ENCODE data around the gene RGS17.

Gene RGS17

DNA sequence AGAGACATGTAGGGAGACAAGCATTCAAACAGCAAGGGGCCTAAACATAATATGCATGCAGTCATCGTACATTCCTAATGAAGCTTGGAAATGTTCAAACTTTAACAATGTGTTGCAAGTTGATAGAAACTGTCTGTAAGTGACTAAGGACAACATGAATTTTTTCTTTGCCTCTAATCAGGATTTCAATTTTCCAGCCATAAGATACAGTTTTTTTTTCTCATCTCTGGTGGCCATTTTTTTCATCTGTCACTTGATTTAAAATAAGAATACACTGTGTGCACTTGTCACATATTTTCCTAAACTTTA, 106.4 kb downstream of the RGS17 start:
- no peak overlapping the region for H3K4me3 ChIP-seq (ENCODE audit: low read depth in 1 of 2, low read length in 2 of 2)
- no peaks in the 10 kb centered on the region for H3K36me3 ChIP-seq (ENCODE audit: control insufficient read depth in 1 of 2, insufficient read depth in 2 of 2, low read length in 2 of 2)
- H3K27ac ChIP-seq (ENCODE audit: low read depth, low read length), result no peak overlapping the region
- H3K27me3 ChIP-seq (ENCODE audit: control insufficient read depth in 1 of 2, insufficient read depth in 2 of 2, low read length in 2 of 2), result no peaks in the 10 kb centered on the region
- no peaks in the 10 kb centered on the region for H3K9me3 ChIP-seq (ENCODE audit: control insufficient read depth in 1 of 2, low read length in 2 of 2)
- H3K4me1 ChIP-seq (ENCODE audit: control insufficient read depth in 1 of 2, insufficient read depth in 2 of 2, low read length in 2 of 2), result no peaks in the 10 kb centered on the region
- H3K9ac ChIP-seq (ENCODE audit: low read depth in 1 of 2, low read length in 2 of 2), result no peak overlapping the region

DNA sequence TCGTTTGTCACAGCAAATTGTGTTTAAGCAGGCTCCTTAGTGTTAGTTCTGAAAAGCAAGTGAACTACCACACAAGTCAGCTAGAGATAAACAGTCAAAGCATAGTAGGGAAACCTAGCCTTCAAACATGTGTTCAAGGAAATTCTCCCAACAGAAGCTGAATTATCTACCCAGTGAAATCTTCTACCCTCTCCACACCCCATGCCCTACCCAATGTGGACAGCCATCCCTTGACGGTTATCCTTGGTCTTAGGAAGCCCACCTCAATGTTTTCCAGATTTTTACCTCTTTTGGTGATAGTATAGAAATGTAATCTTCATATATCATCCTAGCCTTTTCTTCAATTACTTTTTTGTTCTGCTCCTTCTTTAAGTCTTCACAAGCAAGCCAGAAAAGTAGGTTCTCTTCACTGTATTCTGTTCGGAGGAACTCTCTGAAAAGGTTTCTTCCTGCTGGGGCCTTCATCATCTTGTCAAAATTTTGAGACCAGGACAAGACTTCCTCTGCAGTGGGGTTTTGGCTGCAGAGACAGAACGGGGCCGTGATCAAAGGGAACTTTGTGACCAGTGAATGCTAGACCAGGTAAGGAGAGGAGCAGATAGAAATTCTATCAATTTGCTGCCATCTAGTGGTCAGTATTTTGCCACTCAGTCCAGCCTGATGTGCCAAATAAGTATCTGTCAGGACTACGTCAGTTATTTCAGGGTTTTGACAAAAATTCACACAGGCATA, 106.9 kb downstream of the RGS17 start:
- Histone ChIP-seq H3K27me3 (ENCODE audit: control insufficient read depth in 1 of 2, insufficient read depth in 2 of 2, low read length in 2 of 2) (no peaks in the 10 kb centered on the region), H3K27ac (ENCODE audit: low read depth, low read length) (no peak overlapping the region), H3K9ac (ENCODE audit: low read depth in 1 of 2, low read length in 2 of 2) (no peak overlapping the region), H3K36me3 (ENCODE audit: control insufficient read depth in 1 of 2, insufficient read depth in 2 of 2, low read length in 2 of 2) (no peaks in the 10 kb centered on the region), H3K9me3 (ENCODE audit: control insufficient read depth in 1 of 2, low read length in 2 of 2) (no peaks in the 10 kb centered on the region), H3K4me3 (ENCODE audit: low read depth in 1 of 2, low read length in 2 of 2) (no peak overlapping the region), H3K4me1 (ENCODE audit: control insufficient read depth in 1 of 2, insufficient read depth in 2 of 2, low read length in 2 of 2) (no peaks in the 10 kb centered on the region)

DNA sequence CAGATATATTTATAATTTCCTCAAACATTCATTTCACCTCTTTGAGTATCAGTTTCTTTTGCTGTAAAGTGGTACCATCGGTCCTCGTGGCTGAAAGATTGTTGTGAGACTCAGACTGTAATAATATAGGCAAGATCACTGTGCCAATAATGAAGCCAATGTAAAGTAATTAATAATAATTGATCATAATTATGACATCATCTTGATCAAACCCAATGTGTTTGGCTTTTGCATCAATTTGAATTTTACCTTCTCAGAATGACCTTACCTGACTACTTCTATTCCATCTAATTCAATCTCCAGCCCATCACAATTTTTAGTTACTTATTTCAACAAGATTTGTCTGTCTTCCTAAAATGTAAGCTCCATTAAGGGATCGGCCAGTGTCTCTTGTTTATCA, 112.7 kb downstream of the RGS17 start:
- Histone ChIP-seq H3K4me3 (ENCODE audit: low read depth in 1 of 2, low read length in 2 of 2) (no peak overlapping the region), H3K27ac (ENCODE audit: low read depth, low read length) (no peak overlapping the region), H3K27me3 (ENCODE audit: control insufficient read depth in 1 of 2, insufficient read depth in 2 of 2, low read length in 2 of 2) (no peaks in the 10 kb centered on the region), H3K36me3 (ENCODE audit: control insufficient read depth in 1 of 2, insufficient read depth in 2 of 2, low read length in 2 of 2) (no peaks in the 10 kb centered on the region), H3K4me1 (ENCODE audit: control insufficient read depth in 1 of 2, insufficient read depth in 2 of 2, low read length in 2 of 2) (no peaks in the 10 kb centered on the region), H3K9ac (ENCODE audit: low read depth in 1 of 2, low read length in 2 of 2) (no peak overlapping the region), H3K9me3 (ENCODE audit: control insufficient read depth in 1 of 2, low read length in 2 of 2) (no peaks in the 10 kb centered on the region)

DNA sequence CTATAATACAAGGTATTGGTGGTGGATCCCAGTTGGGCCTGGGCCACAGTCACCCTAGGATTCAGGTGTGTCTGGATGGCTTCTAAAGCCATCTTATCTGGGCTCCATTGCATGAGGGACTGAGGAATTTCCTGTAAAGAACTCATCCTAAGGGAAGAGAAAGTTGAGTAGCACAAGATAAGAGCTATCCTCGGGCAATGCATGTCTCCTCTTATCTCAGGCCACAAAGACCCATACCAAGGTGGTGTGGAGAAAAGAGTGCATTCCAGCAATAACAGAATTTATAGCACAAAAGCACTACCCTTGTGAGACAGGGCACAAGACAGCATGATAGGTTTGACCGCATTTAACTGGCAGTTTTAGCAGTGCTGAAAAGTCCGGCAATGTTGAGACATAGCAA, 114.2 kb downstream of the RGS17 start:
- no peaks in the 10 kb centered on the region for H3K36me3 ChIP-seq (ENCODE audit: control insufficient read depth in 1 of 2, insufficient read depth in 2 of 2, low read length in 2 of 2)
- no peaks in the 10 kb centered on the region for H3K9me3 ChIP-seq (ENCODE audit: control insufficient read depth in 1 of 2, low read length in 2 of 2)
- H3K4me1 ChIP-seq (ENCODE audit: control insufficient read depth in 1 of 2, insufficient read depth in 2 of 2, low read length in 2 of 2), result no peaks in the 10 kb centered on the region
- no peak overlapping the region for H3K9ac ChIP-seq (ENCODE audit: low read depth in 1 of 2, low read length in 2 of 2)
- H3K4me3 ChIP-seq (ENCODE audit: low read depth in 1 of 2, low read length in 2 of 2), result no peak overlapping the region
- no peak overlapping the region for H3K27ac ChIP-seq (ENCODE audit: low read depth, low read length)
- no peaks in the 10 kb centered on the region for H3K27me3 ChIP-seq (ENCODE audit: control insufficient read depth in 1 of 2, insufficient read depth in 2 of 2, low read length in 2 of 2)

DNA sequence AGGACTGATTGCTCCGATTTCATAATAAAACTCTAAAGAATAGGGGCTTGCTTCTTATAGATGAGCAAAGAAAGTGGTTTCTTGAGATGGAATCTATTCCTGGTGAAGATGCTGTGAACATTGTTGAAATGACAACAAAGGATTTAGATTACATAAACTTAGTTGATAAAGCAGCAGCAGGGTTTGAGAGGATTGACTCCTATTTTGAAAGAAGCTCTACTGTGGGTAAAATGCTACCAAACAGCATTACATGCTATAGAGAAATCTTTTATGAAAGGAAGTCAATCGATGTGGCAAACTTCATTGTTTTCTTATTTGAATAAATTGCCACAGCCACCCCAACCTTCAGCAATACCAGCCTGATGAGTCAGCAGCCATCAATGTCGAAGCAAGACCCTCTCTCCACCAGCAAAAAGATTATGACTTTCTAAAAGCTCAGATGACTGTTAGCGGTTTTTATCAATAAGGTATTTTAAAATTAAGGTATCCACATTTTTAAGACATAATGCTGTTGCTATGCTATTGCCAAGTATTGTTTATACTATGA, 115.9 kb downstream of the RGS17 start:
- Histone ChIP-seq H3K9me3 (ENCODE audit: control insufficient read depth in 1 of 2, low read length in 2 of 2) (no peaks in the 10 kb centered on the region), H3K36me3 (ENCODE audit: control insufficient read depth in 1 of 2, insufficient read depth in 2 of 2, low read length in 2 of 2) (no peaks in the 10 kb centered on the region), H3K9ac (ENCODE audit: low read depth in 1 of 2, low read length in 2 of 2) (no peak overlapping the region), H3K27ac (ENCODE audit: low read depth, low read length) (no peak overlapping the region), H3K27me3 (ENCODE audit: control insufficient read depth in 1 of 2, insufficient read depth in 2 of 2, low read length in 2 of 2) (no peaks in the 10 kb centered on the region), H3K4me3 (ENCODE audit: low read depth in 1 of 2, low read length in 2 of 2) (no peak overlapping the region), H3K4me1 (ENCODE audit: control insufficient read depth in 1 of 2, insufficient read depth in 2 of 2, low read length in 2 of 2) (no peaks in the 10 kb centered on the region)

DNA sequence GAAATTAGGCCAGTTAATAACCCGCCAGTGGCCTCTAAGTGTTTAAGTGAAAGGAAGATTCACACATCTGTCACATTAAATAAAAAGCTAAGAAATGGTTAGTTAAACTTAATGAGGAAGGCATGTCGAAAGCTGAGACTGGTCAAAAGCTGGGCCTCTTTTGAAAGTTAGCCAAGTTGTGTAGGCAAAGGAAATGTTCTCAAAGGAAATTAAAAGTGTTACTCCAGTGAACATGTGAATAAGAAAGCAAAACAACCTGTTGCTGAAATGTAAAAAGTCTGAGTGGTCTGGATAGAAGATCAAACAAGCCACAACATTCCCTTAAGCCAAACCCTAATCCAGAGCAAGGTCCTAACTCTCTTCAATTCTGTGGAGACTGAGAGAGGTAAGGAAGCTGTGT, 117.6 kb downstream of the RGS17 start:
- no peaks in the 10 kb centered on the region for H3K36me3 ChIP-seq (ENCODE audit: control insufficient read depth in 1 of 2, insufficient read depth in 2 of 2, low read length in 2 of 2)
- no peaks in the 10 kb centered on the region for H3K9me3 ChIP-seq (ENCODE audit: control insufficient read depth in 1 of 2, low read length in 2 of 2)
- H3K4me1 ChIP-seq (ENCODE audit: control insufficient read depth in 1 of 2, insufficient read depth in 2 of 2, low read length in 2 of 2), result peaks cover 0 to 4% of the 10 kb centered on the region in 2 donors
- H3K9ac ChIP-seq (ENCODE audit: low read depth in 1 of 2, low read length in 2 of 2), result no peak overlapping the region
- no peaks in the 10 kb centered on the region for H3K27me3 ChIP-seq (ENCODE audit: control insufficient read depth in 1 of 2, insufficient read depth in 2 of 2, low read length in 2 of 2)
- no peak overlapping the region for H3K27ac ChIP-seq (ENCODE audit: low read depth, low read length)
- H3K4me3 ChIP-seq (ENCODE audit: low read depth in 1 of 2, low read length in 2 of 2), result no peak overlapping the region

DNA sequence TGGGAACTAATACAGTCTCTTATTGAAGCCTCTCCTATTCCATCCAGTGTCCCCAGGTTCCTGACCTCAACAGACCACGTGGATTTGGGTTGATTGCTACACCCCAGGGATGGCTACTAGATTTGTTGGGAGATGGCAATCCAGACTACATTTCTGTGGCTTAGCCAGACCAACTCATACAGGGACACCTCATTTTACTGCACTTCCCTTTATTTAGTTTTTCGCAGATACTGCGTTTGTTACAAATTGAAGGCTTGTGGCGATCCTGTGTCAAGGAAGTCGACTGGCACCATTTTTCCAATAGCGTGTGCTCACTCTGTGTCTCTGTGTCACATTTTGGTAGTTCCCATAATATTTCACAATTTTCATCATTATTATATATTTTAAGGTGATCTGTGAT, 118.2 kb downstream of the RGS17 start:
- H3K4me3 ChIP-seq (ENCODE audit: low read depth in 1 of 2, low read length in 2 of 2), result no peak overlapping the region
- H3K27ac ChIP-seq (ENCODE audit: low read depth, low read length), result no peak overlapping the region
- no peaks in the 10 kb centered on the region for H3K9me3 ChIP-seq (ENCODE audit: control insufficient read depth in 1 of 2, low read length in 2 of 2)
- H3K9ac ChIP-seq (ENCODE audit: low read depth in 1 of 2, low read length in 2 of 2), result no peak overlapping the region
- H3K4me1 ChIP-seq (ENCODE audit: control insufficient read depth in 1 of 2, insufficient read depth in 2 of 2, low read length in 2 of 2), result peaks cover 0 to 4% of the 10 kb centered on the region in 2 donors
- H3K27me3 ChIP-seq (ENCODE audit: control insufficient read depth in 1 of 2, insufficient read depth in 2 of 2, low read length in 2 of 2), result no peaks in the 10 kb centered on the region
- no peaks in the 10 kb centered on the region for H3K36me3 ChIP-seq (ENCODE audit: control insufficient read depth in 1 of 2, insufficient read depth in 2 of 2, low read length in 2 of 2)

DNA sequence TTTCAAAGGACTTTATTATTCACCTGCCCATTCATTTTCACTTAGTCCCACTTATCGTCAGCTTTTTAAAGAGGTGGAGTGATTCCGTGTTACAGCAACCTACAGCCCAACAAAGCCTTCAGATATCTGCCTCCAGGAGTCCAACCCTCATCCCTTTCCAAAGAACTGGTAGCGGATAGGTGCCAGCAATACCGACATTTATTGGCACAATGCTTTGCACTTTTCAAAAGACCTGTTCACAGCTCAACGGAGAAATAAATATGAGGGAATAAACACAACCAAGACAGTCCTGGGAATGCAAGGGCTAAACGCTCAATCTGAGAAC, 127.8 kb downstream of the RGS17 start:
- Histone ChIP-seq H3K27me3 (ENCODE audit: control insufficient read depth in 1 of 2, insufficient read depth in 2 of 2, low read length in 2 of 2) (no peaks in the 10 kb centered on the region), H3K27ac (ENCODE audit: low read depth, low read length) (peak overlapping the region; percentile 43), H3K9me3 (ENCODE audit: control insufficient read depth in 1 of 2, low read length in 2 of 2) (no peaks in the 10 kb centered on the region), H3K9ac (ENCODE audit: low read depth in 1 of 2, low read length in 2 of 2) (peak overlapping the region; percentile 88 to 94), H3K4me3 (ENCODE audit: low read depth in 1 of 2, low read length in 2 of 2) (peak overlapping the region; percentile 93 to 97), H3K4me1 (ENCODE audit: control insufficient read depth in 1 of 2, insufficient read depth in 2 of 2, low read length in 2 of 2) (peaks cover 24 to 26% of the 10 kb centered on the region in 2 donors), H3K36me3 (ENCODE audit: control insufficient read depth in 1 of 2, insufficient read depth in 2 of 2, low read length in 2 of 2) (no peaks in the 10 kb centered on the region)

DNA sequence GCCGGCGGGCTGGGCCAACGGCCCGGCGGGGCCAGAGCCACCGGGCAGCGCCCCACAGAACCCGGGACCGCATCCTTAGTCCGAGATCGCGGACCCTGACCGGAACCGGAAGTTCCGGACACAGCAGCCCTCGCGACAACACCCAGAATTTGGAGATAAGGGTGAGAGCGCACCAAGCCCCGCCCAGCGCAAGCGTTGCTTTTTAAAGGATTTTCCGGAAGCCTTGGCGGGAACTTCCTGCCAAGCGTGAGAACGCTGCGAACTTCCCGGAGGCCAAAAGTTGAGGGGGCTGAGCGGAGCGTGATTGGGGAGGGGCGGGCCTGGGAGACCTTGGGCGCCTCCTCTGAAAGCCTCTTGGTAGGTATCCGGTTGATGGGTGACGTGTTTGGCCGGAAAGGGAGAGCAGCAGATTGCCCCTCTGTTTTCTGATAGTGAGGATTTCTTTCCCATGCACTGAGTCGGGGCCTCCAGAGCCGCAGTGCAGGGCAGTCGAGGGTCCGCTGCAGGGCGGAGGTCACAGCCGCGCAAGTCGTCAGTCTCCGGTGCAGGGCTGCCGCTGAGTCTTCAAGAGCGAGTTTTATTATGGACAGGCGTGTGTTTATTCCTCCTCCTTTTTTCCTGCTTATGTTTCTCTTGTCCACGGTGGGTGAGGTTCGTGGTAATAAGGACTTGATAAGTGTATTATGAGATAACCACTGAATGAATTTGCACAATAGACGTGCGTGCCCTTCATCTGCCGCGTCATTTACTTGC, 128.3 kb downstream of the RGS17 start, which contains the start of gene MTRF1L:
Gene MTRF1L, minus strand, starts transcription at position 97 of the 753 bp plus-strand sequence. Its CDS starts 24 bp downstream, at position 73.
- Histone ChIP-seq H3K4me1 (ENCODE audit: control insufficient read depth in 1 of 2, insufficient read depth in 2 of 2, low read length in 2 of 2) (peaks cover 24 to 26% of the 10 kb centered on the region in 2 donors), H3K4me3 (ENCODE audit: low read depth in 1 of 2, low read length in 2 of 2) (peak within 1 kb of the TSS; percentile 93 to 97)

DNA sequence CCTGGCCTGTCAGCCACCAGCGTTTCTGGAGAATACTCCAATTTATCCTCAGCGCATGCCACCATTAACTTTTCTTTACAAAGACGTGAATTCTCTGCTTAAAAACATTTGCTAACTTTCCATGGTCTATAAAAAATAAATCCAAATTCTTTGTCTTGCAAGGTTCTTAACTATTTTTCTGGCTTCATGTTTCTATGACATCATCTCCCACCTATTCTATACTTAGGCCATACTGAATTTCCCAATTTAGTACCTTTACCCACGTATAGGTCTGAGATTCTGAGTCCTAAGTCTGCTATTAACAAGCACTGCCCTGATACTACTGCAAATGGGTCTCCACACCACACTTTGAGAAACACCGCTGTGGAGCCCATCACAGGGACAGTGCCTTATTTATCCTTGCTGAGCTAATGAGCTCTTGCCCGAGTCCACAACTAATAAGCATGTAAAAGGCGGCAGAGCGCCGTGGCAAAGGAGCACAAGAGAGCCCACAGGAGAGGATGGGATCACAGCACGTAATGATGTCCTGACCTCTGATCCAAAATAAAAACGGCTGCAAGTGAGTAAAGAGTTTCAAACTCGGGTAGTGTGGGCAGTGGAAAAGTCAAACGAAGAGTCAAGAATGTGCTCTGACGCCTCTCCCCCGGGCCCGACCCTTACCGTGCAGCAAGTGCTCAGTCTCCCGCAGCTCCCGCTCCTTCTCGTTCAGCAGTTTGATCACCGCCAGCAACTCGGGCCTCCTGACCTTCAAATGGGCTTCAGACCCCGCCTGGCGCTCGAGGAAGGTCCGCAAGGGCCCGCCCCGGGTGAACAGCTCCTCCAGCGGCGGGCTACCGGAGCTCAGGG, 129.1 kb downstream of the RGS17 start:
- Histone ChIP-seq H3K9me3 (ENCODE audit: control insufficient read depth in 1 of 2, low read length in 2 of 2) (no peaks in the 10 kb centered on the region), H3K27ac (ENCODE audit: low read depth, low read length) (peak overlapping the region; percentile 1), H3K4me3 (ENCODE audit: low read depth in 1 of 2, low read length in 2 of 2) (peak overlapping the region; percentile 93 to 97), H3K9ac (ENCODE audit: low read depth in 1 of 2, low read length in 2 of 2) (peak overlapping the region; percentile 88 to 94), H3K36me3 (ENCODE audit: control insufficient read depth in 1 of 2, insufficient read depth in 2 of 2, low read length in 2 of 2) (peaks cover under 1 to 5% of the 10 kb centered on the region in 2 donors), H3K27me3 (ENCODE audit: control insufficient read depth in 1 of 2, insufficient read depth in 2 of 2, low read length in 2 of 2) (no peaks in the 10 kb centered on the region), H3K4me1 (ENCODE audit: control insufficient read depth in 1 of 2, insufficient read depth in 2 of 2, low read length in 2 of 2) (peaks cover 24 to 26% of the 10 kb centered on the region in 2 donors)

More for the DNA sequence above, 128.3 kb downstream of the RGS17 start, which contains the start of gene MTRF1L:
- Histone ChIP-seq H3K27me3 (ENCODE audit: control insufficient read depth in 1 of 2, insufficient read depth in 2 of 2, low read length in 2 of 2) (no peaks in the 10 kb centered on the region), H3K9ac (ENCODE audit: low read depth in 1 of 2, low read length in 2 of 2) (peak within 1 kb of the TSS; percentile 88 to 94), H3K36me3 (ENCODE audit: control insufficient read depth in 1 of 2, insufficient read depth in 2 of 2, low read length in 2 of 2) (no peaks in the 10 kb centered on the region), H3K27ac (ENCODE audit: low read depth, low read length) (peak within 1 kb of the TSS; percentile 43), H3K9me3 (ENCODE audit: control insufficient read depth in 1 of 2, low read length in 2 of 2) (no peaks in the 10 kb centered on the region)
